Pancreas (tissue), 10 donors: ENCODE results near the gene ROPN1L. TPM values are rescaled to one million over a fixed set of nuclear protein-coding genes. Genes with fewer than 3 reads are reported as not detected.
"Not testable (repeated sequence)": the region's sequence is repeated elsewhere in the genome, so short reads cannot be mapped to it uniquely, and the experiment has no call there.

Experiments used
- ATAC-seq, 4 donors: fragments of 200-7000 bp; cut with Tn5 transposase; one replicate each; pipeline versions ENCODE4 v1.8.0 to v1.9.1; 2020; ENCODE audit warnings: mild to moderate bottlenecking in 4 of 4, moderate library complexity in 4 of 4
- DNase-seq, 6 donors: peaks; one replicate each; pipeline ENCODE4 v3.0.0-alpha.2; 2020
- FAIRE-seq: peaks from 2 replicates; lab custom pipeline; 2012; peaks lifted over from hg19 to GRCh38; lab: Jason Lieb, UNC
- H3K27ac ChIP-seq, 4 donors: fragments of 200-600 bp; sonication (generic); 1 replicate in 3 of 4; 2 replicates in 1 of 4; pipeline versions ENCODE4 v1.5.0 to v1.8.0; 2020
- H3K27me3 ChIP-seq, 4 donors: fragments of 200-600 bp; one replicate each; pipeline ENCODE4 v1.8.0; 2021
- H3K36me3 ChIP-seq, 3 donors: fragments of 200-600 bp; sonication (generic) in 1 of 3; one replicate each; pipeline versions ENCODE4 v1.5.0 to v1.8.0; 2020 to 2021
- H3K4me1 ChIP-seq, 3 donors: fragments of 200-600 bp; one replicate each; pipeline ENCODE4 v1.8.0; 2021
- H3K4me3 ChIP-seq, 4 donors: fragments of 200-600 bp; sonication (generic) in 2 of 4; one replicate each; pipeline versions ENCODE4 v1.5.0 to v1.8.0; 2020 to 2021
- H3K9me3 ChIP-seq, 4 donors: fragments of 200-600 bp; one replicate each; pipeline ENCODE4 v1.8.0; 2021
- CTCF ChIP-seq, 4 donors: fragments of 200-600 bp; sonication (generic) in 3 of 4; IDR thresholded peaks; one replicate each; pipeline versions ENCODE4 v1.5.0 to v1.8.0; 2021; ENCODE audit warnings: antibody characterized with exemption in 4 of 4
- WGBS, 2 donors: extraction: QIAGEN DNeasy Blood & Tissue Kit; methylation state at CpG; one replicate each; pipeline ENCODE4 v1.1.7; 2013; 5-methylcytosine and 5-hydroxymethylcytosine counted together
- intact Hi-C, 3 donors: fragments of 100-400 bp; cut with DNase I; formaldehyde crosslinking; loops; one replicate each; pipeline versions ENCODE4 v1.11.1 to v1.14.2; 2022
- microRNA-seq, 2 donors: library from miRNA; unstranded; fragments of <30 nt; microRNA quantifications; one replicate each; pipeline versions ENCODE4 to v1.1.0, GENCODE V29; 2019 to 2020
- polyA plus RNA-seq, 2 donors: library from polyadenylated mRNA; stranded (reverse); fragments of 200-250 nt; gene quantifications; one replicate each; pipeline ENCODE4 v1.2.3, GENCODE V29; 2013
- total RNA-seq, 6 donors: library from RNA; stranded (reverse); fragmentation: NEBNext Ultra II Directional in 4 of 6; extraction: Animal tissue kit (Norgen Biotek cat#: 25700) in 4 of 6; gene quantifications; one replicate each; pipeline versions ENCODE4 v1.2.1 to v1.2.4, GENCODE V29; 2021 to 2023
- donor health status: healthy with polysubstance abuse.
- donor health status: DM: no; HTN: no; CAD: no; lungs with moderate emphysema.
- donor health status: DM: no; HTN: no; CAD: no.
- donor health status: control.
- donor health status: control.
- donor health status: Bipolar disorder and iron deficiency.
- donor health status: DM: yes; HTN: yes; CAD: no.
- donor health status: DM: no; HTN: no; CAD: no.
- donor health status: DM: no; HTN: no; CAD: no.
- donor health status: DM: yes; HTN: yes; CAD: no.

ROPN1L gene
- total and polyA plus RNA-seq, 8 donors: 0.18 to 1.9 (median 0.60) TPM

DNA sequence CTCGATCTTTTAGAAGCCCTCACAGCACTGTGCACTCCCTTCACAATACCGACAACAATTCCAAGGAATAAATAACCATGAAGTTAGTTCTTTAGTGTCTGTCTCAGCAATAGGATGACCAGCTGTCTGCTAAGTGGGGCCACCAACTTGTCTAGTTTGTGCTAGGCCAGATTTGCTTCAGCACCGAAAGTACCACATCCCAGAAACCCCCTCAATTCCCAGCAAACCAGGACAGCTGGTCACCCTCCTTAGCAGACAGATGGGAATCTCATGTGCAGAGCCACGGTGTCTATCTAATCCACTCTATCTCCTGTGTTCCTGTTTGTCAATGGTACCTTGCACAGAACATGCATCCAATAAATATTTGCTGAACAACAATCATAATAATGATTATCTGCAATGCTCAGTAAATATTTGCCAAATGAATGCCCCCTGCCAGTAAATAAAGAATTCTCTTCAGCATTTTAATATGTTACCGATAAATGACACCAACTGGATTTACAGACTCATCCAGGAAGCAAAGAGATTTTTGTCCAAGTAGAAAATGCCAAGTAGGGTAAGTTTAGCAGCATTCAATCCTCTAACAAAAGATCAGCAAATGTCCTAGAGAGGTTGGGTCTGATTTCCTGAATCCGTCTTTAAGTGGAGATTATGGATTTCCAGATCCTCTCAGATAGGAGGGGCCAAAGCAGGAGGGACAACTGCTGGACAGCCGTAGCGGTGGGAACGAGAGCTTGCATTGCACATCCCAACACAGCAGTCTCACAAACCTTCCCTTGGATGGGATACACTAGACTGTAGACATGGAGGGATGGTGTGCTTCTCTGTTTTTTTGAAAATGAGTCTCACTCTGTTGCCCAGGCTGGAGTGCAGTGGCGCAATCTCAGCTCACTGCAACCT, 70.3 kb downstream of the ROPN1L start:
- Histone ChIP-seq H3K4me3 (no peak overlapping the region), H3K36me3 (no peaks in the 10 kb centered on the region), H3K9me3 (no peaks in the 10 kb centered on the region), H3K27me3 (no peaks in the 10 kb centered on the region), H3K27ac (no peak overlapping the region), H3K4me1 (no peaks in the 10 kb centered on the region)
- 55 to 65% methylated on average over 10 of the region's 10 CpGs for WGBS, 2 donors
- ATAC-seq: no peak
- no peak for FAIRE-seq
- intact Hi-C loops: no loop called here
- TF ChIP-seq CTCF (IDR thresholded peaks at IDR 0.05): no peak
- DNase-seq: no peak

- Histone ChIP-seq H3K27ac (no peak overlapping the region), H3K4me3 (no peak overlapping the region), H3K9me3 (no peaks in the 10 kb centered on the region), H3K27me3 (no peaks in the 10 kb centered on the region), H3K36me3 (no peaks in the 10 kb centered on the region), H3K4me1 (no peaks in the 10 kb centered on the region)
- FAIRE-seq (no peak), ATAC-seq (no peak), DNase-seq (no peak)
- no peak for TF ChIP-seq CTCF (IDR thresholded peaks at IDR 0.05)
- intact Hi-C loops: no loop called here
- 31 to 38% methylated on average over 10 of the region's 10 CpGs for WGBS, 2 donors
These were observed 72.1 kb downstream of the ROPN1L start for GRCh38 chr5:10513501-10514442.

DNA sequence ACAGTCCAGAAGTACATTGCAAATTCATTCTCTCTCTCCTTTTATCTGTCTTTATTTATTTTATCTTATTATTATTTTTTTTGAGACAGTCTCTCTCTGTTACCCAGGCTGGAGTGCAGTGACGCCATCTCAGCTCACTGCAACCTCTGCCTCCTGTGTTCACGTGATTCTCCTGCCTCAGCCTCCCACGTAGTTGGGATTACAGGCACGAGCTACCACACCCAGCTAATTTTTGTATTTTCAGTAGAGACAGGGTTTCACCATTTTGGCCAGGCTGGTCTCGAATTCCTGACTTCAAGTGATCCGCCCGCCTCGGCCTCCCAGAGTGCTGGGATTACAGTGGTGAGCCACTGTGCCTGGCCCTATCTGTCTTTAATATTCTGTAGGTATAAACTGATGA, 72.9 kb downstream of the ROPN1L start:
- FAIRE-seq, H3K4me1 ChIP-seq, ATAC-seq, H3K27ac ChIP-seq, intact Hi-C loops, H3K4me3 ChIP-seq, H3K9me3 ChIP-seq, H3K27me3 ChIP-seq, DNase-seq, H3K36me3 ChIP-seq: not testable (repeated sequence)
- WGBS, 2 donors: 77 to 89% methylated on average over 8 of the region's 8 CpGs

Small RNA genes within 50 kb of the gene (microRNA-seq; reads per million reads assigned to microRNA genes)
- gene MIR6131: 0 reads per million in 2 donors

Other genes starting within 250 kb of the ROPN1L start
- gene ATPSCKMT, start 192.0 kb upstream of the ROPN1L start, total RNA-seq: 10 to 100 TPM in 1 of 6 donors, 1 to 10 TPM in 5; 5.7 to 11.8 (median 6.6) TPM
- 1 to 10 TPM; 6.2 to 8.0 TPM for gene ATPSCKMT, start 192.0 kb upstream of the ROPN1L start, polyA plus RNA-seq
- gene CCT5, start 191.6 kb upstream of the ROPN1L start, total RNA-seq: 10 to 100 TPM; 33.7 to 75.6 (median 61.7) TPM
- 10 to 100 TPM; 52.2 to 62.0 TPM for gene CCT5, start 191.6 kb upstream of the ROPN1L start, polyA plus RNA-seq
- gene CMBL, start 134.0 kb upstream of the ROPN1L start, total RNA-seq: 10 to 100 TPM; 10.8 to 20.3 (median 11.7) TPM
- 10 to 100 TPM in 1 of 2 donors, 1 to 10 TPM in 1; 6.2 to 11.4 TPM for gene CMBL, start 134.0 kb upstream of the ROPN1L start, polyA plus RNA-seq
- 100 to 1,000 TPM in 1 of 6 donors, 10 to 100 TPM in 5; 72.4 to 105 (median 83.3) TPM for gene MARCHF6, start 88.2 kb upstream of the ROPN1L start, total RNA-seq
- gene MARCHF6, start 88.2 kb upstream of the ROPN1L start, polyA plus RNA-seq: 10 to 100 TPM; 68.5 to 88.4 TPM
- gene ANKRD33B, start 122.2 kb downstream of the ROPN1L start, total RNA-seq: 1 to 10 TPM in 5 of 6 donors, under 1 TPM in 1; 0.98 to 2.7 (median 1.3) TPM
- under 1 TPM; 0.57 to 0.77 TPM for gene ANKRD33B, start 122.2 kb downstream of the ROPN1L start, polyA plus RNA-seq